Smooth muscle cell (in vitro differentiated cells): ENCODE measurements around the gene PANK3. TPM values are rescaled to one million over a fixed set of nuclear protein-coding genes. Genes with fewer than 3 reads are reported as not detected.

ENCODE experiments used
- DNase-seq: peaks from one replicate; lab custom pipeline; 2025; ENCODE audit not compliant: unreplicated experiment; lab: John Stamatoyannopoulos, UW
- H2AFZ ChIP-seq: fragments of 200-600 bp; sonication (generic); 2 replicates; pipeline ENCODE4 v1.6.0; 2016; ENCODE audit warnings: antibody characterized with exemption, low read depth, mild to moderate bottlenecking
- H3F3A ChIP-seq: fragments of 200-600 bp; sonication (generic); 2 replicates; pipeline ENCODE4 v1.6.0; 2017; ENCODE audit warnings: antibody characterized with exemption, low read depth
- H3K27ac ChIP-seq: fragments of 200-600 bp; sonication (generic); 2 replicates; pipeline ENCODE4 v1.5.1; 2016; ENCODE audit warnings: low read depth, mild to moderate bottlenecking
- H3K27me3 ChIP-seq: fragments of 200-600 bp; sonication (generic); 2 replicates; pipeline ENCODE4 v1.6.1; 2016; ENCODE audit warnings: low read depth, mild to moderate bottlenecking
- H3K36me3 ChIP-seq: fragments of 200-600 bp; sonication (generic); 2 replicates; pipeline ENCODE4 v1.5.1; 2016; ENCODE audit warnings: low read depth
- H3K4me1 ChIP-seq: fragments of 200-600 bp; sonication (generic); 2 replicates; pipeline ENCODE4 v1.5.1; 2016; ENCODE audit warnings: low read depth
- H3K4me2 ChIP-seq: fragments of 200-600 bp; sonication (generic); 2 replicates; pipeline ENCODE4 v1.6.0; 2016; ENCODE audit warnings: mild to moderate bottlenecking
- H3K4me3 ChIP-seq: fragments of 200-600 bp; sonication (generic); 2 replicates; pipeline ENCODE4 v1.5.1; 2016; ENCODE audit warnings: mild to moderate bottlenecking
- H3K79me2 ChIP-seq: fragments of 200-600 bp; sonication (generic); 2 replicates; pipeline ENCODE4 v1.6.0; 2016; ENCODE audit warnings: low read depth, mild to moderate bottlenecking
- H3K9ac ChIP-seq: fragments of 200-600 bp; sonication (generic); 2 replicates; pipeline ENCODE4 v1.6.0; 2016; ENCODE audit warnings: low read depth
- H3K9me3 ChIP-seq: fragments of 200-600 bp; sonication (generic); replicated peaks from 2 replicates; pipeline ENCODE4 v1.5.1; 2016; ENCODE audit warnings: low read depth
- H4K20me1 ChIP-seq: fragments of 200-600 bp; sonication (generic); 2 replicates; pipeline ENCODE4 v1.6.0; 2016; ENCODE audit warnings: low read depth
- CTCF ChIP-seq: fragments of 200-600 bp; sonication (generic); IDR thresholded peaks from 2 replicates; pipeline ENCODE4 v1.5.1; 2017; ENCODE audit warnings: borderline replicate concordance, mild to moderate bottlenecking, antibody characterized with exemption; ENCODE audit not compliant: insufficient read depth, poor library complexity, severe bottlenecking
- WGBS: methylation state at CpG from one replicate; pipeline ENCODE4 v1.1.7; 2016; ENCODE audit warnings: low lambda C conversion rate; 5-methylcytosine and 5-hydroxymethylcytosine counted together
- polyA plus RNA-seq: library from polyadenylated mRNA; unstranded; fragments of >200 nt; fragmentation: Nextera tagmentation; extraction: Ambion mirVana; gene quantifications from 2 replicates; pipeline ENCODE4 v1.2.1, GENCODE V29; 2016
- total RNA-seq: library from RNA; depleted of rRNA; stranded (reverse); fragments of >200 nt; gene quantifications from 2 replicates; pipeline ENCODE4 v1.2.3, GENCODE V29; 2014

PANK3 gene
- total and polyA plus RNA-seq, 2 experiments from 2014 or later = 15.8 to 52.5 TPM

- Histone ChIP-seq H3K27ac (no peak overlapping the region), H3K79me2 (no peaks in the 10 kb centered on the region)
- 94% methylated on average over 10 of the region's 10 CpGs for WGBS
Measured at GRCh38 chr5:168614661-168615060, 35.5 kb upstream of the PANK3 start.

GRCh38 chr5:168613996-168614395 is 34.8 kb upstream of the PANK3 start:
- peaks cover 3% of the 10 kb centered on the region for H3F3A ChIP-seq
- WGBS = 88% methylated on average over 1 of the region's 1 CpG
- H3K9me3 ChIP-seq = no peaks in the 10 kb centered on the region
- H4K20me1 ChIP-seq = no peaks in the 10 kb centered on the region
- H2AFZ ChIP-seq = no peak overlapping the region
- H3K4me2 ChIP-seq = no peak overlapping the region
- no peaks in the 10 kb centered on the region for H3K4me1 ChIP-seq
- H3K27ac ChIP-seq = no peak overlapping the region
- no peak overlapping the region for H3K4me3 ChIP-seq
- no peaks in the 10 kb centered on the region for H3K36me3 ChIP-seq
- H3K27me3 ChIP-seq = no peaks in the 10 kb centered on the region
- H3K9ac ChIP-seq = no peak overlapping the region
- no peak for TF ChIP-seq CTCF
- no peak for DNase-seq
- no peaks in the 10 kb centered on the region for H3K79me2 ChIP-seq

More at GRCh38 chr5:168614661-168615060, 35.5 kb upstream of the PANK3 start:
- H3K4me2 ChIP-seq = no peak overlapping the region
- no peak for DNase-seq
- H3K9ac ChIP-seq = no peak overlapping the region
- H3K4me1 ChIP-seq = no peaks in the 10 kb centered on the region
- peaks cover 3% of the 10 kb centered on the region for H3F3A ChIP-seq
- H2AFZ ChIP-seq = no peak overlapping the region
- H3K36me3 ChIP-seq = no peaks in the 10 kb centered on the region
- H4K20me1 ChIP-seq = no peaks in the 10 kb centered on the region
- no peak for TF ChIP-seq CTCF
- H3K27me3 ChIP-seq = no peaks in the 10 kb centered on the region
- no peak overlapping the region for H3K4me3 ChIP-seq
- H3K9me3 ChIP-seq = no peaks in the 10 kb centered on the region

GRCh38 chr5:168613396-168613795 is 34.2 kb upstream of the PANK3 start:
- TF ChIP-seq CTCF = no peak
- H3K27me3 ChIP-seq = no peaks in the 10 kb centered on the region
- no peak overlapping the region for H3K27ac ChIP-seq
- no peaks in the 10 kb centered on the region for H3K9me3 ChIP-seq
- no peaks in the 10 kb centered on the region for H3K4me1 ChIP-seq
- H3K9ac ChIP-seq = no peak overlapping the region
- H2AFZ ChIP-seq = no peak overlapping the region
- no peak overlapping the region for H3K4me2 ChIP-seq
- H3K4me3 ChIP-seq = no peak overlapping the region
- peaks cover 3% of the 10 kb centered on the region for H3F3A ChIP-seq
- H3K79me2 ChIP-seq = no peaks in the 10 kb centered on the region
- no peak for DNase-seq
- no peaks in the 10 kb centered on the region for H4K20me1 ChIP-seq
- WGBS = 62% methylated on average over 2 of the region's 2 CpGs
- H3K36me3 ChIP-seq = no peaks in the 10 kb centered on the region

GRCh38 chr5:168612996-168613395 is 33.8 kb upstream of the PANK3 start:
- no peaks in the 10 kb centered on the region for H3K27me3 ChIP-seq

More at GRCh38 chr5:168612996-168613395, 33.8 kb upstream of the PANK3 start:
- peaks cover 3% of the 10 kb centered on the region for H3F3A ChIP-seq
- H3K9ac ChIP-seq = no peak overlapping the region
- no peaks in the 10 kb centered on the region for H3K9me3 ChIP-seq
- no peak for TF ChIP-seq CTCF
- H3K36me3 ChIP-seq = no peaks in the 10 kb centered on the region
- DNase-seq = no peak
- no peaks in the 10 kb centered on the region for H4K20me1 ChIP-seq
- no peaks in the 10 kb centered on the region for H3K4me1 ChIP-seq
- H3K27ac ChIP-seq = no peak overlapping the region
- no peak overlapping the region for H2AFZ ChIP-seq
- H3K4me2 ChIP-seq = no peak overlapping the region
- no peak overlapping the region for H3K4me3 ChIP-seq
- WGBS = 90% methylated on average over 2 of the region's 2 CpGs
- no peaks in the 10 kb centered on the region for H3K79me2 ChIP-seq
